Stimulated activated CD8-positive, alpha-beta memory T cell treated with anti-CD3 and anti-CD28 coated beads, Interleukin-15, amount 100 ng/mL, for 24 hours (primary cell): ENCODE measurements around the gene GBP3.
"Not testable (repeated sequence)": the region's sequence is repeated elsewhere in the genome, so short reads cannot be mapped to it uniquely, and the experiment has no call there.

Experiments used
- DNase-seq: peaks from one replicate; pipeline ENCODE4 v3.0.0-alpha.2; 2020; ENCODE audit warnings: low read depth

Gene GBP3

GRCh38 chr1:88979054-88979748 is 43.5 kb downstream of the GBP3 start:
- DNase-seq, result no peak

DNA sequence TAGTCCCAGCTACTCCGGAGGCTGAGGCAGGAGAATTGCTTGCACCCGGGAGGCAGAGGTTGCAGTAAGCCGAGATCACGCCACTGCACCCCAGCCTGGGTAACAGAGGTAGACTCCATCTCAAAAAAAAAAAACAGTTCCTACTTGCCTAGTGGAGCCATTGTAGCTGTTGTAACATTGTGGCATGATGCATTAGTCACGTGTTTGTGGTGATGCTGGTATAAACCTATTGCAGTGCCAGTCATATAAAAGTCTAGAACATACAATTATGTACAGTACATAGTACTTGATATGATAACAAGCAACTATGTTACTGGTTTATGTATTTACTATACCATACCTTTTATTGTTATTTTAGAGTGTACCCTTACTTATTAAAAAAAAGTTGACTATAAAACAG is 46.4 kb downstream of the GBP3 start:
- DNase-seq, result no peak

DNA sequence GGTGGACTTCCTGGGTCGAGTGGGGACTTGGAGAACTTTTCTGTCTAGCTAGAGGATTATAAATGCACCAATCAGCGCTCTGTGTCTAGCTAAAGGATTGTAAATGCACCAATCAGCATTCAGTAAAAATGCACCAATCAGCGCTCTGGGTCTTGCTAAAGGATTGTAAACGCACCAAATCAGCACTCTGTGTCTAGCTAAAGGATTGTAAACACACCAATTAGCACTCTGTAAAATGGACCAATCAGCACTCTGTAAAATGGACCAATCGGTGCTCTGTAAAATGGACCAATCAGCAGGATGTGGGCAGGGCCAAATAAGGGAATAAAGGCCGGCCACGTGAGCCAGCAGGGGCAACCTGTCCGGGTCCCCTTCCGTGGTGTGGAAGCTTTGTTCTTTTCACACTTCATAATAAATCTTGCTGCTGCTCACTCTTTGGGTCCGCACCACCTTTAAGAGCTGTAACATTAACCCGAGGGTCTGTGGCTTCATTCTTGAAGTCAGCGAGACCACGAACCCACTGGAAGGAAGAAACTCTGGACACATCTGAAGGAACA is 48.0 kb downstream of the GBP3 start:
- DNase-seq, result not testable (repeated sequence)

GRCh38 chr1:88973520-88974137 is 49.0 kb downstream of the GBP3 start:
- DNase-seq, result no peak

DNA sequence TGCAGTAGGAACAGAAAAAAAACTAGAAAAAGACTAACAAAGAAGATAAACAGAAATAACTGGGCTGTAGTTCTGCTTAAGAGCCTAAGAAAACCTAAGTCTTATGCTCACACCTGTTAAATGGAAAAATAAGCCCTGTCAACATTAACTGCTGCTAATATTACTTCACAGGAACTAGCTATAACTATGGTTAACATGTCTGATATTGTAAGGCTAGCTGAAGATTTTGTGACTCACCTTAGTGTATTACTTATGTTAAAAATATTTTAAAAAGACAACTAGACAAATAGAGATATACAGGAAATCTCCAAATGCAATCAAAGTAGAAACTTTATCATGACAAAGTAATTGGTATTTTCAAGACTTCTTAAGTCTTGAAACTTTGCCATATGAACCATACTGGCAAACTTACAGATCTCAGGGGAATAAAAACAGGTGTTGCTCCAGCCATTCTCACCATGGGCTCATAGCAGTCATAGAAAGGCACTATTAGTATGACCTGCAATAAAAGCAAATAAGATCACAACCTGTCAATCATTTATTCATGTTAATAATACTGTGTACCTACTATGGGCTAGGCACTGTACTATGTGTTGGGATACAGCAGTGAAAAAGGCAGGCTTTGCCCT is 60.9 kb downstream of the GBP3 start:
- no peak for DNase-seq

- no peak for DNase-seq
Measured at GRCh38 chr1:88961081-88961480, 61.6 kb downstream of the GBP3 start.
